Nephron (organoid): ENCODE results near the gene WNT2.

Source experiments
- H3K27ac Mint-ChIP-seq, 3 experiments: 2 replicates each; pipeline ENCODE4 v1.8.0; 2020; ENCODE audit warnings: mixed read lengths in 3 of 3, mild to moderate bottlenecking in 2 of 3, moderate library complexity in 1 of 3
- H3K27me3 Mint-ChIP-seq: 2 replicates; pipeline ENCODE4 v1.8.0; 2021; ENCODE audit warnings: low read depth, mild to moderate bottlenecking, moderate library complexity, mixed read lengths
- H3K36me3 Mint-ChIP-seq: 2 replicates; pipeline ENCODE4 v1.8.0; 2020; ENCODE audit warnings: low read depth, mixed read lengths
- H3K4me1 Mint-ChIP-seq: 2 replicates; pipeline ENCODE4 v1.8.0; 2020; ENCODE audit warnings: mixed read lengths
- H3K4me3 Mint-ChIP-seq, 3 experiments: 2 replicates each; pipeline ENCODE4 v1.8.0; 2020; ENCODE audit warnings: mild to moderate bottlenecking in 3 of 3, mixed read lengths in 3 of 3, moderate library complexity in 2 of 3
- H3K9me3 Mint-ChIP-seq: 2 replicates; pipeline ENCODE4 v1.8.0; 2020; ENCODE audit warnings: mixed read lengths
- TF ChIP-seq, protein P1 (sequence below), 3 experiments: fragments of 200-600 bp; sonication (generic); IDR thresholded peaks; one replicate each; pipeline ENCODE4 v1.5.0; 2021; ENCODE audit warnings: antibody characterized with exemption in 3 of 3; ENCODE audit not compliant: unreplicated experiment in 3 of 3

The WNT2 gene

DNA sequence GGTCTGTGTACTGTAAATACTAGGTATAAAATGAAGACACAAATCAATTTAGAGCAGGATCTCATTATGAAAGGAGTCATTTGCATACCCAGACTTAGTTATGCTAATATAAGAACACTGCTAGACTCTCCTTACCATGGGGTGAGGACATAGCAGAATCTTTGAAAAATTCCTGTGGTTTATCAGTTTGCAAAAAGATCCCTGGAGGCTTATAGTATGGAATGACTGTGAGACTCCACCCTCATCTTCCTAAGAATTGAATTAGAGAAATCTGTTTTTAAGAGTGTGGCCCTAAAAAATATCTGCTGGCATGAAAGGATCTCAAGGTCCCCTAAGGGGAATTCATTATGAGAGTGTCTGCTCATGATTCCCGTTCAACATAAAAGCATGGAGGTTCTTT is 63.2 kb downstream of the WNT2 start:
- TF ChIP-seq, protein P1, sequence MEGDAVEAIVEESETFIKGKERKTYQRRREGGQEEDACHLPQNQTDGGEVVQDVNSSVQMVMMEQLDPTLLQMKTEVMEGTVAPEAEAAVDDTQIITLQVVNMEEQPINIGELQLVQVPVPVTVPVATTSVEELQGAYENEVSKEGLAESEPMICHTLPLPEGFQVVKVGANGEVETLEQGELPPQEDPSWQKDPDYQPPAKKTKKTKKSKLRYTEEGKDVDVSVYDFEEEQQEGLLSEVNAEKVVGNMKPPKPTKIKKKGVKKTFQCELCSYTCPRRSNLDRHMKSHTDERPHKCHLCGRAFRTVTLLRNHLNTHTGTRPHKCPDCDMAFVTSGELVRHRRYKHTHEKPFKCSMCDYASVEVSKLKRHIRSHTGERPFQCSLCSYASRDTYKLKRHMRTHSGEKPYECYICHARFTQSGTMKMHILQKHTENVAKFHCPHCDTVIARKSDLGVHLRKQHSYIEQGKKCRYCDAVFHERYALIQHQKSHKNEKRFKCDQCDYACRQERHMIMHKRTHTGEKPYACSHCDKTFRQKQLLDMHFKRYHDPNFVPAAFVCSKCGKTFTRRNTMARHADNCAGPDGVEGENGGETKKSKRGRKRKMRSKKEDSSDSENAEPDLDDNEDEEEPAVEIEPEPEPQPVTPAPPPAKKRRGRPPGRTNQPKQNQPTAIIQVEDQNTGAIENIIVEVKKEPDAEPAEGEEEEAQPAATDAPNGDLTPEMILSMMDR (IDR thresholded peaks at IDR 0.05; ENCODE audit: unreplicated experiment in 3 of 3), result no peak
- Mint-ChIP-seq H3K4me3 (no peak overlapping the region), H3K27me3 (peaks cover 6% of the 10 kb centered on the region), H3K9me3 (no peaks in the 10 kb centered on the region), H3K27ac (no peak overlapping the region), H3K4me1 (no peaks in the 10 kb centered on the region), H3K36me3 (no peaks in the 10 kb centered on the region)

DNA sequence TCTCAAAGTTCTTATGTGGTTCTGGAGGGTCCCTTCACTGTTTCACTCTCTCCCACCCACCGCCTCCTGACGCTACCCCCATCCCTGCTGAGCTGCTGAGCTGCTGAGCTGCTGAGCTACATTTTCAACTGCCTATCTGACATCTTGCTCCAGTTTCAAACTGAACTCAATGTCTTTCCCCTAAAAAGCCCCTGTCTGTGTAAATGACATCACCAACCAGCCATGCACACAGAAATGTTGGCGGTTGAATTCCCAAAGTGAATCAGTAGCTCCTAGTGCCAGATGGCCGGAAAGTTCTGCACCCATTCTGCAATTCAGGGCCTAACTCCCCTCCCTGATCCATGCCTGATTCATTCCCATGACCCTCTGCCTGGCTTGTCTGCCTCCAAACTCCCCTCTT is 71.2 kb downstream of the WNT2 start:
- H3K9me3 Mint-ChIP-seq, result peaks cover 9% of the 10 kb centered on the region
- H3K4me3 Mint-ChIP-seq, result no peak overlapping the region
- H3K27ac Mint-ChIP-seq, result no peak overlapping the region
- peaks cover 9% of the 10 kb centered on the region for H3K27me3 Mint-ChIP-seq
- H3K36me3 Mint-ChIP-seq, result no peaks in the 10 kb centered on the region
- TF ChIP-seq, protein P1 (IDR thresholded peaks at IDR 0.05; ENCODE audit: unreplicated experiment in 3 of 3), result no peak
- H3K4me1 Mint-ChIP-seq, result no peaks in the 10 kb centered on the region

DNA sequence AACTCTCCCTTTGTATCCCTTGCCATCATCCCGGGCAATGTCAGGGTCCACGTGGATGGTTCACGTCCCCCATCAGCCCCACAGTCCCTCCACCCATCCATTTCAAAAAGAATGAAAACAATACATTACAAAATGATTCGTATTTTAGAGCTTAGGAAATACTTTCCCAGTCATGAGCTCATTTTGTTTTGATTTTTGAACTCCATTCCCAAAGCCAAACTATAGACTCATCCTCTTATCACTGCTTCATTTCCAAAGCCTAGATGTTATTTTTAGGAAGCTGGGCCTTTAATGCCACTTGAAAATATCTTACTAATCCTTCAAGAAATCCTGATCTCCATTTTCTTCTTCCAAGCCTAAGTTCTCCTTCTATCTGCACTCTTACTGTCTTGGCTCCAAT is 72.1 kb downstream of the WNT2 start:
- TF ChIP-seq, protein P1 (IDR thresholded peaks at IDR 0.05; ENCODE audit: unreplicated experiment in 3 of 3), result no peak
- Mint-ChIP-seq H3K9me3 (peaks cover 12% of the 10 kb centered on the region), H3K27me3 (peaks cover 4% of the 10 kb centered on the region), H3K27ac (no peak overlapping the region), H3K4me3 (no peak overlapping the region), H3K36me3 (no peaks in the 10 kb centered on the region), H3K4me1 (no peaks in the 10 kb centered on the region)

DNA sequence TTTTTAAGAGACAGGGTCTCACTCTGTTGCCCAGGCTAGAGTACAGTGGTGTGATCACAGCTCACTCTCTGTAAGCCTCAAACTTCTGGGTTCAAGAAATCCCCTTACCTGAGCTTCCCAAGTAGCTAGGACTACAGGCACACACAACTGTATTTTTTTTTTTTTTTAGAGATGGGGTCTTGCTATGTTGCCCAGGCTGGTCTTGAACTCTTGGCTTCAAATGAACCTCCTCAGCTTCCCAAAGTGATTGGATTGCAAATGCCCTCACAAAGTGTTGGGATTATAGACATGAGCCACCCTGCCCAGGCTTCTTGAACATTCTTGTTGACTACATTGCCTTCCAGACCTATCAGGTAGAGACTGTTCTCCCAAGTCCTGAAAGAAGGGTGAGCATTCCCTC is 72.6 kb downstream of the WNT2 start:
- Mint-ChIP-seq H3K4me3 (no peak overlapping the region), H3K9me3 (peaks cover 18% of the 10 kb centered on the region), H3K27ac (no peak overlapping the region), H3K27me3 (peaks cover 3% of the 10 kb centered on the region), H3K4me1 (no peaks in the 10 kb centered on the region), H3K36me3 (no peaks in the 10 kb centered on the region)
- TF ChIP-seq, protein P1 (IDR thresholded peaks at IDR 0.05; ENCODE audit: unreplicated experiment in 3 of 3), result no peak

DNA sequence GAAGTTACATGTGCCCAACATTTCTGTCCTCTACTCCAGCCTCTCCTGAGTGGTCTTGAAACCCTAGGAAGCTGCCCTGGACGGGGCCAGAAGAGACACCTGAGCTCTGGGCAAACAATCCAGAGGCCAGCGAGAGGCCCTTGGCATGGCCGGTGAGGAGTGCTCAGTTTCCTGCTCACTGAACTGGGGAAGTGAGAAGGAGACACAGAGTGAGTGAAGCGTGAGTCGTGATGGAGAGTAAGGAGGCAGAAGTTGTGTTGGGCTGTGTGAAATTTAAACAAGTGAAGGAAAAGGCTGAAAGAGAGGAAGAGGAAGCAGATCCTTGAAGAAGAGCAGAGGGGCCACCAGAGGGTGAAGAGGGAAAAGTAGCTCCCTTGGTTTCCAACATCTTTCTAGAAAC is 73.2 kb downstream of the WNT2 start:
- H3K27me3 Mint-ChIP-seq, result peaks cover 3% of the 10 kb centered on the region
- no peak overlapping the region for H3K4me3 Mint-ChIP-seq
- H3K4me1 Mint-ChIP-seq, result no peaks in the 10 kb centered on the region
- no peaks in the 10 kb centered on the region for H3K36me3 Mint-ChIP-seq
- no peak overlapping the region for H3K27ac Mint-ChIP-seq
- TF ChIP-seq, protein P1 (IDR thresholded peaks at IDR 0.05; ENCODE audit: unreplicated experiment in 3 of 3), result no peak
- peaks cover 20% of the 10 kb centered on the region for H3K9me3 Mint-ChIP-seq

DNA sequence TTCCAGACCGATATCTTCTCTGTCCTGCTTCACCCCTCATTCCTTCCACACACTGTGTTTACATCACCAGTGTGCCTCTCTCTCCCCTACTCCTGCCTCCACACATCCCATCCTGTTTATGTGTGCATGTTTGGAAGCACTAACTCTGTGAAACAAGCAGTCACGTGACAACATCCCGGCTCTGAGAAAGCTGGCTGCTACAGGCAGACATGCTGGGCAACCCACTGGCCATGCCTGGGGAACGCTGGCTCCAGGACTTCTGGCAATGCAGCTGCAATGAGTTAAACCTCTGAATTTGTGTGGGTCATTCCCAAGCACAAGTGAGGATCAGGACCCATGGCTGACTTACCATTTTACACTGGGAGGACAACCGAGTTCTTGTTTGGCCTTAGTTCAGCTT is 74.0 kb downstream of the WNT2 start:
- no peaks in the 10 kb centered on the region for H3K4me1 Mint-ChIP-seq
- H3K27me3 Mint-ChIP-seq, result peaks cover 3% of the 10 kb centered on the region
- H3K4me3 Mint-ChIP-seq, result no peak overlapping the region
- H3K36me3 Mint-ChIP-seq, result no peaks in the 10 kb centered on the region
- peaks cover 20% of the 10 kb centered on the region for H3K9me3 Mint-ChIP-seq
- no peak overlapping the region for H3K27ac Mint-ChIP-seq
- TF ChIP-seq, protein P1 (IDR thresholded peaks at IDR 0.05; ENCODE audit: unreplicated experiment in 3 of 3), result no peak
